SK-N-SH (cell line): ENCODE data around the gene SEMA4B.

Source experiments
- CTCF ChIP-seq: fragments of 200-600 bp; sonication (generic); IDR thresholded peaks from 2 replicates; pipeline ENCODE4 v1.6.1; 2017; ENCODE audit warnings: antibody characterized with exemption, mild to moderate bottlenecking, moderate library complexity
- MAX ChIP-seq: IDR thresholded peaks from 2 replicates; pipeline ENCODE4 v1.4.0; 2012; ENCODE audit warnings: low read depth
- POLR2AphosphoS5 ChIP-seq: IDR thresholded peaks from 2 replicates; pipeline ENCODE4 v1.6.1; 2012; ENCODE audit warnings: low read depth, low read length

DNA sequence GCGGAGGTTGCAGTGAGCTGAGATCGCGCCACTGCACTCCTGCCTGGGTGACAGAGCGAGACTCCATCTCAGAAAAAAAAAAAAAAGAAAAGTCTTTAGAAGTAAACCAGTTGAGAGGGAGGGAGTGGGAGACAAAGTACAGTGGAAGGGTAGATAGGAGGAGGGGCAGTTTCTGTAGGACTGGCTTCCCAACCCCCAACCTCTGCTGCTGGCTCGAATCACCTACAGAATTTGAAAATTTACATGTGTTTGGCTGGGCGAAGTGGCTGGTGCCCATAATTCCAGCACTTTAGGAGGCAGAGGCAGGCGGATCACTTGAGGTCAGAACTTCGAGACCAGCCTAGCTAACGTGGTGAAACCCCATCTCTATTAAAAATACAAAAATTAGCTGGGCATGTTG is 24.1 kb upstream of the SEMA4B start:
- TF ChIP-seq CTCF (no peak), MAX (no peak), POLR2AphosphoS5 (no peak)
